T47D (cell line): Measurements from ENCODE around the gene FAM204A.

Experiments used
- DNase-seq, 2 experiments: peaks; one replicate each; pipeline versions ENCODE4 v3.0.0 to v3.0.0-alpha.2; 2011 to 2012; ENCODE audit warnings: low read depth in 1 of 2, low spot score in 1 of 2
- JUND ChIP-seq: IDR thresholded peaks from 2 replicates; pipeline ENCODE4 v1.6.1; 2012; ENCODE audit warnings: low read depth
- in situ Hi-C: cut with HindIII; loops from 2 replicates; pipeline ENCODE4 v1.10.0; 2016; ENCODE audit warnings: low sequenced_read_pairs, low pct_unique_long_range_greater_than_20kb

Gene FAM204A

GRCh38 chr10:118271671-118272070 lies 70.5 kb downstream of the FAM204A start:
- in situ Hi-C loops = no loop called here
- no peak for DNase-seq

GRCh38 chr10:118266098-118266748 lies 75.9 kb downstream of the FAM204A start:
- in situ Hi-C loops = no loop called here
- no peak for DNase-seq
- TF ChIP-seq JUND = no peak

More at GRCh38 chr10:118271671-118272070, 70.5 kb downstream of the FAM204A start:
- no peak for TF ChIP-seq JUND

- DNase-seq = no peak
These were observed 77.2 kb downstream of the FAM204A start for GRCh38 chr10:118264838-118265470.

GRCh38 chr10:118264252-118264651 lies 77.9 kb downstream of the FAM204A start:
- DNase-seq = no peak
- in situ Hi-C loops = no loop called here
- no peak for TF ChIP-seq JUND

More at GRCh38 chr10:118264838-118265470, 77.2 kb downstream of the FAM204A start:
- TF ChIP-seq JUND = no peak
- in situ Hi-C loops = no loop called here

GRCh38 chr10:118262538-118262937 lies 79.6 kb downstream of the FAM204A start:
- in situ Hi-C loops = no loop called here
- TF ChIP-seq JUND = no peak

GRCh38 chr10:118259288-118259906 lies 82.7 kb downstream of the FAM204A start:
- in situ Hi-C loops = no loop called here
- TF ChIP-seq JUND = no peak
- DNase-seq = peak in 1 of 2 experiments; percentile 60

More at GRCh38 chr10:118262538-118262937, 79.6 kb downstream of the FAM204A start:
- DNase-seq = no peak

- in situ Hi-C loops = no loop called here
- TF ChIP-seq JUND = no peak
- DNase-seq = no peak
These were observed 83.8 kb downstream of the FAM204A start for GRCh38 chr10:118258285-118258684.

- no peak for DNase-seq
- no peak for TF ChIP-seq JUND
- in situ Hi-C loops = no loop called here
These were observed 85.1 kb downstream of the FAM204A start for GRCh38 chr10:118256825-118257570.

GRCh38 chr10:118256209-118256608 lies 85.9 kb downstream of the FAM204A start:
- in situ Hi-C loops = no loop called here
- no peak for TF ChIP-seq JUND
- no peak for DNase-seq

- in situ Hi-C loops = no loop called here
- no peak for TF ChIP-seq JUND
- DNase-seq = no peak
These were observed 86.8 kb downstream of the FAM204A start for GRCh38 chr10:118255355-118255754.

GRCh38 chr10:118254654-118255053 lies 87.5 kb downstream of the FAM204A start:
- in situ Hi-C loops = no loop called here
- DNase-seq = no peak
- no peak for TF ChIP-seq JUND

- no peak for DNase-seq
- in situ Hi-C loops = no loop called here
- TF ChIP-seq JUND = no peak
These were observed 88.7 kb downstream of the FAM204A start for GRCh38 chr10:118253397-118253796.
